M059J (cell line): ENCODE measurements around the gene TULP4. TPM values are rescaled to one million over a fixed set of nuclear protein-coding genes. Genes with fewer than 3 reads are reported as not detected.
"Not testable (repeated sequence)": the region's sequence is repeated elsewhere in the genome, so short reads cannot be mapped to it uniquely, and the experiment has no call there.

Source experiments
- DNase-seq: peaks from one replicate; pipeline ENCODE4 v3.0.0-alpha.2; 2012; ENCODE audit warnings: low read depth
- total RNA-seq: library from RNA; depleted of rRNA; stranded (reverse); fragments of >200 nt; shearing (Covaris generic); gene quantifications from 2 replicates; pipeline ENCODE4 v1.2.3, GENCODE V29; 2014

The TULP4 gene
- total RNA-seq, 1 experiment from 2014 or later = 82.3 TPM

GRCh38 chr6:158328952-158329351 lies 16.7 kb downstream of the TULP4 start:
- no peak for DNase-seq

DNA sequence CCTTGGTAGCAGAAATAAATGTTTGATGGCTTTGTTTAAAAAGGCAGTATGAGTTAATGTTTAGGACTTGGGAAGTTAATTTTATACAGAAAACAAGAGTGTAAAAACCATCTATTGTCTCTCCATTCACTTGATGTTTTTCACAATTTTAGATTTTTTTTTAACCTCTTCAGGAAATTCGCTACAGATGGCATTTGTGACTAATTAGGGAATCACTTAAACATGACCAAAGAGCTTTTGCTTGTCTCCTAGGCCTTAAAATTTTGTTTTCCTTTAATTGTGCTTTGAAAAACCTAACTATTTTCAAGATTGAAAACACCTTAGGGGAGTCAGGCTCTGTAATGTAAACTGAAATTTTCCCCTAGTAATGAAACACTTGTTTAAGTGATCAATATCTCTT lies 17.3 kb downstream of the TULP4 start:
- no peak for DNase-seq

- DNase-seq = no peak
Measured at GRCh38 chr6:158330016-158330415, 17.8 kb downstream of the TULP4 start.

GRCh38 chr6:158332237-158332636 lies 20.0 kb downstream of the TULP4 start:
- DNase-seq = no peak

DNA sequence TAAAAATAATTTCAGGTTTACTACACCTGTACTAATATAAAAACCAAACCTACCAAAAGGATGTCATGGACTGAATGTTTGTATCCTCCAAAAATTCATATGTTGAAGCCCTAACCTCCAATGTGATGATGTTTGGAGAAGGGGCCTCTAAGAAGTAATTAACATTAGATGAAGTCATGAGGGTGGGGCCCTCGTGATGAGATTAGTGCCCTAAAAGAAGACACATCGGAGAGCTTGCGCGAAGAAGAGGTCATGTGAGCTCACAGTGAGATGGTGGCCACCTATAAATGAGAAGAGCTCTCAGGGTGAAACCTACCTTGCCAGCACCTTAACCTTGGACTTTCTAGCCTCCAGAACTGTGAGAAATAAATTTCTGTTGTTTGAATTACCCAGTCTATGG lies 20.8 kb downstream of the TULP4 start:
- no peak for DNase-seq

DNA sequence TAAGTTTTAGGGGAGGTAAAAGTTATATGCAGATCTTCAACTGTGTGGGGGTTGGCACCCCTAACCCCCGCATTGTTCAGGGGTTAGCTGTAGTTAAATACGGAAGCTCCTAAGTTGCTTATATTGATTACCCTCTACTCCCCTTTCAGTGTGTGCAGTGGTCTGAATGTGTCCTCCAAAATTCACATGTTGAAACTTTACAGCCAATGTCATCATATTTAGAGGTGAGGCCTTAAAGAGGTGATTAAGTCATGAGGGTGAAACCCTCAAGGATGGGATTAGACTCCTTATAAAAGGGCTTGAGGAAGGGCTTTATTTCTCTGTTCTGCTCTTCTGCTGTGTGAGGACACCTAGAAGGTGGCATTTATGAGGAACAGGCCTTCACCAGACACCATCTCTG lies 22.3 kb downstream of the TULP4 start:
- no peak for DNase-seq

GRCh38 chr6:158337332-158337731 lies 25.1 kb downstream of the TULP4 start:
- no peak for DNase-seq

DNA sequence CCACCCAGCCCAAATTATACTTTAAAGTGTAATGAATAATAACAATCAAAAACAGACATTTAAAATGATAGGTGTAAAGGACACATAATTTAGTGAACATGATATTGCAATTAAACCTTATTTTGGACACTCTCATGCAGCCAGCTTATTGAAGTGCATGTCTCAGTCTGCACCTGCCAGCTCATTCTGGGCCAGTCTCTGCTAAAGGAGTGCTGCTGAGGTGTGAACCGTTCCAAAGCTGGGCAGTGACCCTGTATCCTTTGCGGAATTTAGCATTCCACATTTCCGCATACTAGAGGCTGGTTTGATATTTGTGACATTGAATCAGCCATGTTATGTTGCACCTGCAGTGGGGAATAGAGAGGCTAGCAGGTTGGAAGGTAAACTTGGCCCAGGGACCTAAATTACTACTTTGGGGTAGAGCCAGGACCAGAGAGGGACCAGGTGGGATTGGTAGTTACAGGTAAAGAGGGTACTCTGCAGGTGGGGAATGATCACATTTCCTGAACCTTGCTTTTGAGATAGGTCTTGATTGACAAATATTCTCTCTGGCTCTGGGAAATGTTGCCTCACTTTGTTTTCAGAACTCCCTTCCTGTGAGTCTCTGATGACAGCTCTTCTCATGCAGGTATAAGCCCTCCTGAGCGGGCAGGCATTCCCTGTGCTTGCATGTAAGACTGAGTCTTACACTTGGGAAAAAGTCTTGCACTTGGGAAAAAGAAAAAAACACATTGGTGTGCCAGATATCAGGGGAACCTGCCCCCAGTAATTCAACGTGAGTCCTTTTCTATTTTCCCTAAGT lies 26.2 kb downstream of the TULP4 start:
- no peak for DNase-seq

GRCh38 chr6:158339197-158339596 lies 26.9 kb downstream of the TULP4 start:
- not testable (repeated sequence) for DNase-seq

DNA sequence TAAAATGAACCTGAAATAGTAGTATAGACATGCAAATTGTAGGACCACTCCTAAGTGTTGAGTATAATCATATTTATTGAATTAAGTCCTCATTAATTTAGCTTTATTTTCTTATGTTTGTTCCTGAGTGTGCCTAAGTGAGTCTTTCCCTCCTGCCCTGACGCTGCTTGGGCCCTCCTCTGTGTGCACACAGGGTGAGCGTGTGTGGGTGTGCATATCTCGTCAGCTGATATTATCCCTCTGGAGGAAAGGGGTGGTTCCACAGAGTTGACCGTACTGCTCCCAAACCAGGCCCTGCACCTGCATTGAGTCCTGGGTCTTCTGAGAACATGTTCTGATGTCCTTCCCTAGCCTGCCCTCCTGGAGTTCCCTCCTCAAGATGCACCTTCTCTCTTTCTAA lies 28.0 kb downstream of the TULP4 start:
- no peak for DNase-seq

GRCh38 chr6:158344534-158344933 lies 32.3 kb downstream of the TULP4 start:
- DNase-seq = no peak

DNA sequence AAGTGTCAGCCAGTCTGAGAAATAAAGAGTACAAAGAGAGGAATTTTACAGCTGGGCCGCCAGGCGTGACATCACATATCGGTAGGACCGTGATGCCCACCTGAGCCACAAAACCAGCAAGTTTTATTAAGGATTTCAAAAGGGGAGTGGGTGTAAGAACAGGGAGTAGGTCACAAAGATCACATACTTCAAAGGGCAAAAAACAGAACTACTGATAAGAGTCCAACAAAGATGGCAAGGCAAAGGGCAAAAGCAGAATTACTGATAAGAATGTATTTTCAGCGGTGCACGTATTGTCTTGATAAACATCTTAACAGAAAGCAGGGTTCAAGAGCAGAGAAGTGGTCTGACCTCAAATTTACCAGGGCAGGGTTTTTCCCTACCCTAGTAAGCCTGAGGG lies 33.2 kb downstream of the TULP4 start:
- not testable (repeated sequence) for DNase-seq

DNA sequence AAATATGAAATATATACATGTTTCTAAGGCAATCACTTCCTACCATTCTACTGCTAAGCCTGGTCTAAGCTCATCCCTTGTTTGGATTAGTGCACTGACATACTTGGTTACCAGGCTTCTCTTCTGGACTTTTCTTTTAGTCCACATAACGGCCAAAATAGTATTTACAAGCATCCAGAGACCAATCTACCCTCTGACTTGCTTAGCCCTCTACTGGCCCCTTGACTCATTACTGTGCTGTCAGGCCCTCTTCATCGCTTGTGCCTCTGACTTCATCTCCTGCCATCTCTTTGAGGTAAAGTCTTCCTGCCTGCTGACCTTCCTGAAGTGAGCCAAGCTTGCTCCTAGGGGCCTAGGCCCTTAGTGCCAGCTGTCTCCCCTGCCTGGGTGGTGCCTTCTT lies 35.1 kb downstream of the TULP4 start:
- no peak for DNase-seq

DNA sequence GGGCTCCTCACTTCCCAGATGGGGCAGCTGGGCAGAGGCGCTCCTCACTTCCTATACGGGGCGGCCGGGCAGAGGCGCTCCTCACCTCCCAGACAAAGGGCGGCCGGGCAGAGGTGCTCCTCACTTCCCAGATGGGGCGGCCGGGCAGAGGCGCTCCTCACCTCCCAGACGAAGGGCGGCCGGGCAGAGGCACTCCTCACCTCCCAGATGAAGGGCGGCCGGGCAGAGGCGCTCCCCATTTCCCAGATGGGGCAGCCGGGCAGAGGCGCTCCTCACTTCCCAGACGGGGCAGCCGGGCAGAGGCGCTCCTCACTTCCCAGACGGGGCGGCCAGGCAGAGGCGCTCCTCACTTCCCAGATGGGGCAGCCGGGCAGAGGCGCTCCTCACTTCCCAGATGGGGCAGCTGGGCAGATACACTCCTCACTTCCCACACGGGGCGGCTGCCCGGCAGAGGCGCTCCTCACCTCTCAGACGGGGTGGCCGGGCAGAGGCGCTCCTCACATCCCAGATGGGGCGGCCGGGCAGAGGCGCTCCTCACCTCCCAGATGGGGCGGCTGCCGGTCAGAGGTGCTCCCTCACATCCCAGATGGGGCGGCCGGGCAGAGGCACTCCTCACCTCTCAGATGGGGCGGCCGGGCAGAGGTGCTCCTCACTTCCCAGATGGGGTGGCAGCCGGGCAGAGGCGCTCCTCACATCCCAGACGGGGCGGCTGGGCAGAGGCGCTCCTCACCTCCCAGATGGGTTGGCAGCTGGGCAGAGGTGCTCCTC lies 36.7 kb downstream of the TULP4 start:
- not testable (repeated sequence) for DNase-seq

GRCh38 chr6:158349505-158350275 lies 37.4 kb downstream of the TULP4 start:
- DNase-seq = not testable (repeated sequence)

DNA sequence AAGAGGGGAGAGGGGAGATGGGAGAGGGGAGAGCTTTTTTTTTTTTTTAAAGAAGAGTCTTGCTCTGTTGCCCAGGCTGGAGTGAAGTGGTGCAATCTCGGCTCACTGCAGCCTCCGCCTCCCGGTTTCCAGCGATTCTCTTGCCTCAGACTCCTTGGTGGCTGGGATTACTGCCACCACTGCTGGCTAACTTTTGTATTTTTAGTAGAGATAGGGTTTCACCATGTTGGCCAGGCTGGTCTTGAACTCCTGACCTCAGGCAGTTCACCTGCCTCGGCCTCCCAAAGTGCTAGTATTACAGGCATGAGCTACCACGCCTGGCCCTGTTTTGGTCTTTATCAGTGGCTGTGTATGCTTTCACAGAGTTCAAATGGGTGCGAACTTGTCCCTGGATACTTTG lies 38.5 kb downstream of the TULP4 start:
- not testable (repeated sequence) for DNase-seq

DNA sequence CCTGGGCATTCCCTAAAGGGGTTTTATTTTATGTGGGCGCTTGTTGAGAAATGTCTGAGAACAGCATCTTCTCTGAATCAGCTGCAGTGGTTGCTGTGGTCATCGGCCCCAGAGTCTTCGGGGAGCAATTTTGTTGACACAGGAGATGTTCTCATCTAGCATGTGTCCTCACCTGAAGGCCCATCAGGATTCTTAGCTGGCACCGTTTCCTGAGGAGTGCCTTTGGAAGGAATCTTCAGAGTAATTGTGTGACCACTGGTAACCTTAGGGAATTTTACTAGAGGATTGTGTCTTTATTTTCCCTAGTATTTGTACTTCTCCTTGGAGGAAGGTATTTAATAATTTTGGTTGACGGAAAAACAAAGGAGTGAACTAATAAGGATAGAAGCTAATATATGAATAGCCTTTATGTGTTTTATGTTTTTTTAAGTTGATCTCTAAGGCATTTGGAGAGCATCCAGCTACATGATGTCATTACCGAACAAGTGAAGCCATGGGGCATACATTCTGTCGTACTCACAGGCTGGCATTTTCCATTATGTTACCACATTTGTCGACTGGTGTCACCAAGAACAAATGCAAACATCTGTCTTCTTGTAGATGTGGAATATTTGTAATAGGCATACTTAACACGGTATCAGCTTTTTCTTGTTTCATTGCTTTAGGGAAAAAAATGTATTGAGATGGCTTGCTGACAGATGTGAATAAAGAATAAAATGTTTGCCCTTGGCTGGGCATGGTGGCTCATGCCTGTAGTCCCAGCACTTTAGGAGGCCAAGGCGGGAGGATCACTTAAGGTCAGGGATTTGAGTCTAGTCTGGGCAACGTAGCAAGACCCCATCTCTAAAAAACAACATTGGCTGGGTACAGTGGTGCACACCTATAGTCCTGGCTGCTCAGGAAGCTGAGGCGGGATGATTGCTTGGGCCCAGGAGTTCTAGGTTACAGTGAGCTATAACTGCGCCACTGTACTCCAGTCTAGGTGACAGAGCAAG lies 41.9 kb downstream of the TULP4 start:
- peak; percentile 63 for DNase-seq

GRCh38 chr6:158356586-158357546 lies 44.6 kb downstream of the TULP4 start:
- DNase-seq = no peak

GRCh38 chr6:158357570-158358216 lies 45.4 kb downstream of the TULP4 start:
- no peak for DNase-seq
